Measurements from ENCODE around the gene PLEKHN1.

Gene PLEKHN1

DNA sequence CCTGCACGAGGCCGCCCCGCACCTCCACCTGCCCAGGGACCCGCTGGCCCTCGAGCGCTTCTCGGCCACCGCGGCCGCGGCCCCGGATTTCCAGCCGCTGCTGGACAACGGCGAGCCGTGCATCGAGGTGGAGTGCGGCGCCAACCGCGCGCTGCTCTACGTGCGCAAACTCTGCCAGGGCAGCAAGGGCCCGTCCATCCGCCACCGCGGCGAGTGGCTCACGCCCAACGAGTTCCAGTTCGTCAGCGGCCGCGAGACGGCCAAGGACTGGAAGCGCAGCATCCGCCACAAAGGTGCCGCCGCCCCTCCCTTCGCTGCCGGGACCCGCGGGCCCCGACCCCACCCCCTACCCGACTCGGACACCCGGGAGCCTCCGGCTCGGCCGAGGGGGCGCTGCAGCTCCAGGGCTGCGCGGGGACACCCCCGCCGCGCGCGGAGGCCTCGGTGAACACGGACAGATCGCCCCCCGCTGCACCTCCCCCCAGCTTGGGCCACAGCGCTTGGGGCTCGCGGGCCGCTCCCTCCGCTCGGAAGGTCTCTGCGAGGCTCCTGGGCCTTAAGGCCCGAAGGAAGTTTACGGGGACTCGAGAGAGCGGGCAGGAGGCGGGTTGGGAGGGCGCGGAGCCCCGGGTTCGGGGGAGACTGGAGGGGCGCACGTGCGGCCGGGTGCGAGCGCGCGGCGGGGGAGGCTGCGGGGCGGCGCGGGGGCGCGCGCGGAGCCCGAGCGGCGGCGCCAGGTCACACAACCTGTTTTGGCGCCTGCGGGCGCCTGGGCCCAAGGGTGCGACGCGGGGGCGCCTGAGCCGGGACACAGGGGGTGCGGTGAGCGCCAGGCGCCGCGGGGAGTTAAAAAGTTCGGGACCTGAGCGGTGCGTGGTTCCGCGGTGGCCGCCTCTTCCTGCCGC lies 41.4 kb upstream of the PLEKHN1 start:
- TF ChIP-seq CTCF (IDR thresholded peaks at IDR 0.05; ENCODE audit: control insufficient read depth, insufficient read depth, low read depth, low read length, missing control alignments) = no peak
- no peak for DNase-seq (ENCODE audit: low read depth)
- H3K4me3 ChIP-seq (ENCODE audit: control insufficient read depth, low read depth, low read length) = peak overlapping the region; percentile 70

DNA sequence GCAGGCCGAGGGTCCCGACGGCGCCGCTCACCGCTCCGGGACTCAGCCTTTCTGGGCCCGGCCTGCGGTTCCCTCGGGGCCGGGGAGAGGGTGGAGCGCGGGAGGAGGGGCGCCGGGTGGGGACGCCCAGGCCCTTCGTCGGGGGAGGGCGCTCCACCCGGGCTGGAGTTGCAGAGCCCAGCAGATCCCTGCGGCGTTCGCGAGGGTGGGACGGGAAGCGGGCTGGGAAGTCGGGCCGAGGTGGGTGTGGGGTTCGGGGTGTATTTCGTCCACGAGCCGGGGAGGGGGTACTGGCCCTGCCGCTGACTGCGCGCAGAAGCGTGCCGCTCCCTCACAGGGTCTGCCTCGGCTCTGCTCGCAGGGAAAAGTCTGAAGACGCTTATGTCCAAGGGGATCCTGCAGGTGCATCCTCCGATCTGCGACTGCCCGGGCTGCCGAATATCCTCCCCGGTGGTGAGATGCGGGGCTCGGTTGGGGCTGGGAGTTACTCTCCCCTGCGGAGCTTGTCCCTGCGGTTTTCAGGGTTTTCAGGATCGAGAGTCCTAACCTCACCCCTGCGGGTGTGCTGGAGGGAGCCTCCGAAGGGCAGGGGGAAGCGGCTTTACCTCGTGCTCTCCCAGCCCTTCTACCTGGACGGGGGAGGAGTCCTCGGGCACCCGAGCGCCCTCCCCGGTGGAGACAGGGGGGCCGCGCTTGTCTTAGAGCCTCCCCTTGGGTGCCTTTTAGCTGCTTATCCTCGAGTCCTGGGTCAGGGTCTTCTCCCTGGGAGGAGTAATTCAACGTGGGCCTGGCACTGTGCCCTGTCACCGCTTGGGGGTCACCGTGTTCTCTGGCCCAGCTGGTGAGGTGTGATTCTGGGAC lies 40.5 kb upstream of the PLEKHN1 start:
- peak overlapping the region; percentile 70 for H3K4me3 ChIP-seq (ENCODE audit: control insufficient read depth, low read depth, low read length)
- TF ChIP-seq CTCF (IDR thresholded peaks at IDR 0.05; ENCODE audit: control insufficient read depth, insufficient read depth, low read depth, low read length, missing control alignments) = peak; percentile 8
- DNase-seq (ENCODE audit: low read depth) = no peak

DNA sequence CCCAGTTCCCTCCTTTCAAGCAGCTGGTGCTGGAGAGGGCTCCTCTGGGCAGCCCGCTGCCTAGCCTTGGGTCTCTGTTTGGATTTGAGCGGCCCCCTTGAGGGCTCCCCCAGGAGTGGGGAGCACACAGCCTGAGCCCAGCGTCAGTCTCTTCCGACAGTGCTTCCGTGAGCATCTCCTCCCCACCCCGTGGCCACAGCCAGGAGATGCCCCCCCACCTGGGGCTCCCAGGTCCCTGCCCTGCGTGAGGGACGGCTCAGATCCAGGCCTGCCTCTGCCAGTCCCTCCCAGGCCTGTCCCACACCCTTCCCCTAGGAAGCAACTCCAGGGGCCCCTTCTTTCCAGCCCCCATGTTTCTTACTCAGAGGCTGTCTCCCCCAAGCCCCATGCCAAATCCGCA lies 39.0 kb upstream of the PLEKHN1 start:
- no peak overlapping the region for H3K4me3 ChIP-seq (ENCODE audit: control insufficient read depth, low read depth, low read length)
- TF ChIP-seq CTCF (IDR thresholded peaks at IDR 0.05; ENCODE audit: control insufficient read depth, insufficient read depth, low read depth, low read length, missing control alignments) = no peak
- no peak for DNase-seq (ENCODE audit: low read depth)

GRCh38 chr1:927748-928147 lies 38.5 kb upstream of the PLEKHN1 start:
- DNase-seq (ENCODE audit: low read depth) = no peak
- TF ChIP-seq CTCF (IDR thresholded peaks at IDR 0.05; ENCODE audit: control insufficient read depth, insufficient read depth, low read depth, low read length, missing control alignments) = no peak
- no peak overlapping the region for H3K4me3 ChIP-seq (ENCODE audit: control insufficient read depth, low read depth, low read length)

- no peak for DNase-seq (ENCODE audit: low read depth)
- TF ChIP-seq CTCF (IDR thresholded peaks at IDR 0.05; ENCODE audit: control insufficient read depth, insufficient read depth, low read depth, low read length, missing control alignments) = no peak
- H3K4me3 ChIP-seq (ENCODE audit: control insufficient read depth, low read depth, low read length) = no peak overlapping the region
Measured at GRCh38 chr1:928825-929661, 37.2 kb upstream of the PLEKHN1 start.

Measured in AG09309 (cell line).